Stimulated activated CD8-positive, alpha-beta memory T cell treated with anti-CD3 and anti-CD28 coated beads, Interleukin-12 subunit alpha, Interleukin-12 subunit beta, amount 100 ng/mL, for 4 hours (primary cell): ENCODE data around the gene GCSAML.
"Not testable (repeated sequence)": the region's sequence is repeated elsewhere in the genome, so short reads cannot be mapped to it uniquely, and the experiment has no call there.

Experiments used
- DNase-seq: peaks from one replicate; pipeline ENCODE4 v3.0.0-alpha.2; 2020; ENCODE audit warnings: low read depth

The GCSAML gene

DNA sequence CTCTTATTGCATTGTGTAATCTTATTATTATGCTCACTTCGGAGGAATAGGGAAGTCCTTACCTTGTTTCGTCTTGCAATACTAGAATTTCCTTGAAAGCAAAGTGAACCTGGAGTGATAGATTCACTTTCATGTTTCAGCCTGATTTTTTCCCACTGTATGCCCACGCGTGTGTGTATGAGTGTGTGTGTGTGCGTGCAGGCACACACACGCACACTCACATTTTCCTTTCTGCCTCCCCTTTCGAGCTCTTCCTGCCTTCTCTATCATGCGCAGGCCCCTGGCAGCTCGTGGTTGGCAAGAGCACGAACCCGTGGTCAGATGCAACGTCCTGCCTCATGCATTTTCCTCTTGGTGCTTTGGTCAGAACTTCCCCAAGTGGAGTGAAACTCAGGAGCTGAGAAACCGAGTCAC is at the start of gene GCSAML:
Gene GCSAML, plus strand, starts transcription at position 366 of the 414 bp plus-strand sequence. CDS start 58 bp downstream, outside the sequence.
- DNase-seq = no peak

DNA sequence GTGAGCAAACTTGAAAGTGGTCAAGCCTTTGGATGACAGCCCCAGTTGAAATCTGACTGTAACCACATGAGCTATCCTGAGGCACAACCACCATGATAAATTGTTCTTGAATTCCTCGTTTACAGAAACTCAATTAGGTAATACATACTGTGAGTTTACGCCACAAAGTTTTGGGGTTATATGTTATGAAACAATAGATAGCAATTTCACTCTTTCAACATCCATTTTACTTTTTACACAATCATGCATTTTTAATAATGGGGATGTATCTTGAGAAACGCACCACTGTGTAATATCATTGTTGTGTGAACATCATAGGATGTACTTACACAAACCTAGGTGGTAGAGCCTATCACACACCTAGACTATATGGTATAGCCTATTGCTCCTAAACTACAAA is 48.1 kb upstream of the GCSAML start:
- no peak for DNase-seq

DNA sequence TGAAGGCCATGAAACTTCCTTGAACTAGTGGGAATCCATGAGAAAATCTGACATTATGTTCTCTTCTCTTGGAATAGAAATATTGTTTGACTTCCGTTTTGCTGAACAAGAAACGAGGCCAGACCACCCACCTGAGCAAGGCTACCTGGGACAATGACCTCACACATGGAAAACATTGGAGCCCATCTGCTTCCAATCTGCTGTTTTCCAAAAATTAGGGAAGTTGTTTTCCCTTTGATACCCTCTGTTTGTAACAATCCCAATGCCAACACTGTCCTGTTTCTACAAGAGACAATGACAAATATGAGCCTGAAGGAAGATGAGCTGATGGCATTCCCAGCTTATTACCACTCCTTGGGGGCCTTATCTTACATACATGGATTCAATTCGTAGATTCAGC is 42.1 kb upstream of the GCSAML start:
- DNase-seq = no peak

DNA sequence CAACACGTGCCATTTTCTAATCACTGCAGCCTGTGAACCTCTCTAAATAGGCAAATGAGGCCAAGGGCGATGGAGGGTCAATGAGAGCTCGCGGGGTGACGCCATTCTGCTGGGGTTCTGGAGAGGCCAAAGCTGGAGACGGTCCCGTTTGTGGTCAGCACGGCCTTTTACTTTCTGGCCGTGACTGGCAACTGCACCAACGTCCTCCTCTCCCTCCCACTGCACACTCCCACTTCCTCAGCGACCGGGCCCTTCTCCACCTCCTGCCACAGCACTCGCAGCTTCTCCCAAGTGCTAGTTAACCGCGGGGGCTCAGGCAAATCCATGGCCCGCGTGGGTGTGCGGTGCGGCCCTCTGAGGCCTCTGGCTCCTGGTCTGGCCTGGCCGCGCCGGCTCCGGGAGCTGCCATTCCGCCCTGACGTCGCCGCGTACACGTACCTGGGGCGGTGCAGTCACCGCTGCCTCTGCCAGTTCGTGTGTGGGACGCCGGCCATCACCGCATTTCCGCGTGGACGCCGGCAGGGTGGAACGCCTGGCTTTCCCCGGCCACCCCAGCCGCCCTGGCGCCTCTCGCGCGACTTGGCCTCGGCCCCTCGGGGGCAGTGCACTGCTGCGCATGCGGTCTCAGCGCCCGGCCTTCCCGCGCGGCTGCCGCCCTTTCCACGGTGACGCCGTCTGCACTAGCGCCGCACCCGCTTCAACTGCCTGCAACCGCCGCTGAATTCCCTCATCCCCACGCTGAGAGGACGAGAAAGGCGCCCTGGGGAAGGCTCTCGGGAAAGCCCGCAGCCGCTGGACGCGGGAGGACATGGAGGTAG is 30.9 kb upstream of the GCSAML start:
- no peak for DNase-seq

DNA sequence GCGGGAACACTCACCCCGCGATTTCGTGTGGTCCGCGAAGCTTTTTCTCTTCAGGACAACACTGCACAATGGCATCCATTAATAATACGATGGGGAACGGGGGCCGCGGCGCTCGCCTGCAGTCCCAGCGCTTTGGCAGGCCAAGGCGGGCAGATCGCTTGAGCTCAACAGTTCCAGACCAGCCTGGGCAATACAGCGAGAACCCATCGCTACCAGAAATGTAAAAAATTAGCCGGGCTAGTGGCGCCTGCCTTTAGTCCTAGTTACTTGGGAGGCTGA is 30.4 kb upstream of the GCSAML start:
- no peak for DNase-seq

DNA sequence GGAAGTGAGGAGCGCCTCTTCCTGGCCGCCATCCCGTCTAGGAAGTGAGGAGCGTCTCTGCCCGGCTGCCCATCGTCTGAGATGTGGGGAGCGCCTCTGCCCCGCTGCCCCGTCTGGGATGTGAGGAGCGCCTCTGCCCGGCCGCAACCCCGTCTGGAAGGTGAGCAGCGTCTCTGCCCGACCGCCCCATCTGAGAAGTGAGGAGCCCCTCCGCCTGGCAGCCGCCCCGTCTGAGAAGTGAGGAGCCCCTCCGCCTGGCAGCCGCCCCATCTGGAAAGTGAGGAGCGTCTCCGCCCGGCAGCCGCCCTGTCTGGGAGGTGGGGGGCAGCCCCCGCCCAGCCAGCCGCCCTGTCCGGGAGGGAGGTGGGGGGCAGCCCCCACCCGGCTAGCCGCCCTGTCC is 27.0 kb upstream of the GCSAML start:
- not testable (repeated sequence) for DNase-seq

DNA sequence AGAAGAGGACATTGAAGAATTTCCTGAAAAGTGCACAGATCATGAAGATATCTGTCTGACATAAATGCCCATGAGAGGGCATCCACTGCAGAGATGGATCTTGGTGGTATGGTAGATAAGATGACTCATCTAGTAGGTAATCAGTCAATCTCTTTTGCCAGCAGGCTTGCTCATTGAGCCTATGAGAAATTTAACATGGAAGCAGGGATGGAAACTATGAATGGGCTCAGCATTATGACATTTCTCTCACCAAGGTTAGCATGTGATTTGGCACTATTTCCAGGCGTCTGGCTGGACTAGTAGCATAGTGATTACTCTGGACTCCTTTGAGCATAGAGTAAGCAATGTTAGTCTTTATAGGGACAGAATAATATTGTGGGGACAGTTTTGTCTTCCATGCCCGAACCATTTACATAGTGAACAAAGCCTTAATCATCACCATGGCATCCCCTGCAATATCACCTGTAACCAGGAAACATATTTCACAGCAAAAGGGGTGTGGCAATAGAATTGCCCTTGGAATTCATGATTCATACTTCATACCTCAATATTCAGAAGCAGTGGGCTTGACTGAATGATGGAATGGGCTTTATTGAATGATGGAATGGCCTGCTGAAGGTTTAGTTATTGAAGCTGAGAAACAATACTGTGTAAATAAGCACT is 20.0 kb upstream of the GCSAML start:
- no peak for DNase-seq

DNA sequence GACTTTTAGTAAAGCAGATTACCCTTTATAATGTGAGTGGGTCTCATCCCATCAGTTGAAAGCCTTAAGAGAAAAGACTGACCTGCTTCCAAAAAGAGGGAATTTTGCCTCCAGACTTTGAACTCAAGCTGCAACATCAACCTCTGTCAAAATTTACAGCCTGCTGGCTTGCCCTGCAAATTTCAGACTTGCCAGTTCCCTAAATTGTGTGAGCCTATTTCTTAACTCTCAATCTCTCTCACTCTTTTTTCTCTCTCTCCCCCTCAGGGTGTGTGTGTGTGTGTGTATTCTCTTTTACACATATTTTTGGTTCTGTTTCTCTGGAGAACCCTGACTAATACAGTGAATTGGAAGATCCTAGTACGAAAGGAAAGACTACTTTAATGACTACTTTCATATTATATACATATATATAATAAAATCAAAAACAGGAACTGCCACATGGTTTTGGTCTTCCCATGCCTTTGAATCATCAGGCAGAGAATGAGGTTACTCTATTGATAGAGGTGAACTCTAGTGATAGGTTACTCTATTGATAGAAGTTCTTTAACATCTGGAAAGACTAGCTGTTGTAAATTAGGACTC is 19.1 kb upstream of the GCSAML start:
- no peak for DNase-seq

DNA sequence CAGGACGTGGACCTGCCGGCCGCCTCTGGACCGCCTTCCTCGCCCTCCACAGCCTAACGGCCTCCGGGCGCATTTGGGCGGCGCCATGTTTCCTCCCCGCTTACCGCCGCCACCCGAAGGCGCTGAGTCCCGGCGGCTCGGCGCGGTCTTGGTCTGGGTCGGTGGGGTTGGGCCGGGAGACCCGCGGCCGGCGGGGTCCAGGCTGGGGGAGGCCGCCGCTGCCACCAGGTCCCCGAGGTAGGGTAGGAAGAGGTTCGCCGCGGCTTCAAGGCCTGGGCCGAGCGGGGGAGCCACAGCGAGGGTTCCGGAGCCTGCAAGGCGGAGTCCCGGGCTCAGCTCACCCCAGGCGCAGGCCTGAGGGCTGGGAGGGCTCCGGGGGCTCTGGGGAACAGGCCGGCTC is 18.1 kb upstream of the GCSAML start:
- DNase-seq = no peak

DNA sequence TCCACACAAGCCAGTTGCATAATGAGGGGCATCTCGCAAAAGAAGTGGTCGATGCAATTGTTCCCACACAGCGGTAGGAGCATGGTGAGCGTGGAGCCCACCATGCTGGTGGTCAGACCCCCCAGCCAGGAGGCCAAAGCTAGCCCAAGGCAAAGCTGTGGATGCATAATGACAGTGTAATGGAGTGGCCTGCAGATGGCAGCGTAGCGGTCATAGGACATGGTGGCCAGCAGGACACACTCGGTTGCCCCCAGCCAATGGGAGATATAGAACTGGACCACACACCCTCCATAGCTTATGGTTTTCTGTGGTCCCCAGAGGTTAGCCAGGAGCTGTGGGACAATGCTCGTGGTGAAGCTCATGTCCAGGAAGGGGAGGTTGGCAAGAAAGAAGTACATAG is 17.0 kb upstream of the GCSAML start:
- no peak for DNase-seq

DNA sequence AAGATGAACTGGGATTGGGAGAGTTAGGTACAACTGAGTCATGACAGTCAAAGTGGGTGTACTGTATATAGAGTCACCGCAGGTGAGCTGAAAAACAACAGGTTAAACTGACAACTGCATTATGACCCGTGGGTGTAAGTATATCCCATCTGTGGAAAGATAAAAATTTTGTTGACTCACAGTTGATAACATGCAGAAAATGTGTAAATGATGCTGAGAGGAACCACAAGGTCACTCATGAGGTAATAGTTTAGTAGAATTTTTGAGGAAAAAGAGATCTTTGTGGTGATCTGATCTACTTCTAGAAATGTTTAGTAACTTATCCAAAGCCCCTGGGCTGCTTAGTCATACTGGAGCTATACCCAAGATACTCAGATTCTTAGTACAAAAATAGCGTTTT is 13.5 kb upstream of the GCSAML start:
- no peak for DNase-seq

DNA sequence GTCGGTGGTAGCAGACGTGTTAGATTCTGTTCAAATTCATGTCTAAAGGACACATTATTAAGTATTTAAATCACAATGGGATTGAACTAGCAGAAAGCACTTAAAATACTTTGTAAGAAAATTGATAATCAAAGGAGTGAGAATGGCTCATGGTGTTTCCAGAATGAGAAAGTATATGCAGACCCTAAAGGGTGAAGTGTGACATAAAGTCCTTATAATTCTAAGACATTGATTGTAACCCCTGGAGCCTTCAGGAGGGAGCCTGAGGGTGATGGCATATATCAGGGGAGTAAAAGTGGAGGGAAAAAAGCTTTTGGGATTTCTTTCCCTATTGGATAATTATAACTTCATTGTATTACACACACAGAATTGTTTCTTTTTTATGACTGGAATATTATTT is 12.6 kb upstream of the GCSAML start, which contains the start of gene OR2C3:
Gene OR2C3, minus strand, starts transcription at position 101 of the 400 bp plus-strand sequence. CDS start 3,929 bp downstream, outside the sequence.
- DNase-seq = no peak

DNA sequence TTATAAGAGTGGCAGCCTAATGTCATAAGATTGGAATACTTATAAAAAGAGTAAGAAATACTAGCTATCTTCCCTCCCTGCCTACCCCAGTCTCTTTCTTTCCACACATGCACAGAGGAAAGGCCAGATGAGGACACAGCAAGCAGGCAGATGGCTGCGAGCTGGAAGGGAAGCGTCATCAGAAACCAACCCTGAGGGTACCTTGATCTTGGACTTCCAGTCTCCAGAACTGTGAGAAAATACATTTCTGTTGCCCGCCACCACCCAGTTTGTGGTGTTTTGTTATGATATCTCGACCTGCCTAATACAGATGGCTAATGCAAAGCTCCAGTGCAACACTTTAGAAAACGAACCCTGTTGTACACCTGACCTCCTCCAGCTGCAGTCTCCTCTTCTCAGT is 10.4 kb upstream of the GCSAML start:
- DNase-seq = no peak

DNA sequence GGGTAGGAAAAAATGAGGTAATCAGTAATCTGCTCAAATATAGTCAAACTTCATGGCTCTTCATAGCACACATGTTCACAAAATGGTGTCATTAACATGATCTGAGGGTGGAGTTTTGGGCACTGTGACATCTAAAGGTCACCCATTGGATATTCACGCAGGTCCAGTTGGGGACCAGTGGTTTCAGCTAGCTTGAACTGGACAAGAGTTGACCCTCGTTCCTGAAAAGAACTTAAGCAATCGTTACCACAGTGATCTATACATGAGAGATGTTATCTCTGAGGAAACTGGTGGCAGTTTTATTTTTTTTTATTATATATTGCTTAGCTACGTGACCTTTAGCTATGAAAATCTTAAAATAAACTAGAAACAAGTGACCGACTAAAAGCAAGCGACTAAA is 9.7 kb upstream of the GCSAML start:
- DNase-seq = no peak

DNA sequence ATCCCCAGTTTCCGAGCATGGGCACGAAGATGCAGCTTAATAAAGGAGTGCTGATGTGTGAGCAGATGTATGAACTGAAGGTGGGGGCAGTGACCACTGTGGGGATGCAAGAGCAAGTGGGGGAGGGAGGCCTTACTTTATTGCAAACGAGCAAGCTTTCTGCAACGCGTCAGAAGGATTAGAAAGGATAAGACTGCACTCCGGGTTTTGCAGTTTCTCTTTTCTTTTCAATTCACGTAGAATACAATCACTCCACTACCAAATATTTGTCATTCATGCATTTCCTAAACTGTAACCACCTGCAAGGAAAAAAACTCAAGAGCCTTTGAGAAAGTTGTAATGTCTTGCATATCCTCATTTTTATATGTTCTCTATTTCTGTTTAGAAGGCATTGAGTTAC is 8.4 kb upstream of the GCSAML start:
- DNase-seq = no peak

DNA sequence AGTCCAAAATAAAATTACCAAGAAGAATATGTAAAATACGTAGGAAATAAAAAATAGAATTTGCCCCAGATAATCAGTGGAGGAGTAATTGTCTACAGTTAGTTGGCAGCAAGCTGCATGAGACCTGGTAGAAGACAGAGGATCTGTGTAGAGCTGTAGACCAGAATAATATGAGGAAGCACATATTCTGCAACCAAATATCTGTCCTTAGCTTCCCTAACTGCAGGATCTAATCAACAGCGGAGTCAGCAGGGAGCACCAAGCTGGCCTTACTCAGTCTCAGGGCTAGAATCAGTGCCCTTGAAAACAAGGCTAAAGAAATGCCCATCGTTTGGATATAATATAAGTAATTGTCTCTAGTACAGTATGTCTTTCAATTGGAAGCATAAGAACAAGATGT is 6.1 kb upstream of the GCSAML start:
- no peak for DNase-seq

DNA sequence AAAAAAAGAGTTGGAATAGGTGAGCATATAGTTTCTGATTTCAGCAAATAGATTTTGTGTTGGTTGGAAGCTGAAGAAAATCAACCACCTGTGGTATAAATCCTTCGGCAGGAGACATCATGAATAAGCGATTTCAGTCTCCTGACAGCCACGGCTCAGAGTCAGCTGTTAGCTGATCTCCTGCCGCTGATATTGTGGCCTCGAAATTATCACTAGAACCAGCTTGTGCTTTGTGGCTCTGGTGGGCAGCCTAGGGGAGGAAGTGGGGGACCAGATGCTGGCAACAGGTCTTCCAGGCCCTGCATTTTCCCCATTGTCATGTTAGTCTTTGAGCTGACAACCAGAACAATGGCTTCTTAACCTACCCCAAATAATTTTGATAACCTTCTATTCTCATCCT is 842 bp upstream of the GCSAML start:
- DNase-seq = no peak

DNA sequence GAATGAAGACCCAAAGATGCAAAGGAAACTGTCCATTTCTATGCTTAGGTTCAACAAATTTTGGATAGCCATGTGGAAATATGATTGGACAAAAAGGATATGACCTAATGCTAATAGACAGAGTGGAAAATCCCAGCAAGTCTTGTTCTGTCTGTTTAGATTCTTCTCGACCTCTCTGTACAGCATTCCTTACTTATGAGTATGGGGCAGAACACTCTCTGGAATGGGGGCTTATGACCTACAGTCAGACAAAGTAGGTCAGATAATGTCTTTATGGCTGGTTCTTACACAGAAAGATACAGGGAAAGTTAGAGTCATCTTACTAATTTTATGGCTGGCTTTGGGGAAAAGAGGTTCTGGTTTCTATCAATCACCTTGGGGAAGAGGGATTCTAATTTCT is 2.8 kb downstream of the GCSAML start:
- DNase-seq = no peak

DNA sequence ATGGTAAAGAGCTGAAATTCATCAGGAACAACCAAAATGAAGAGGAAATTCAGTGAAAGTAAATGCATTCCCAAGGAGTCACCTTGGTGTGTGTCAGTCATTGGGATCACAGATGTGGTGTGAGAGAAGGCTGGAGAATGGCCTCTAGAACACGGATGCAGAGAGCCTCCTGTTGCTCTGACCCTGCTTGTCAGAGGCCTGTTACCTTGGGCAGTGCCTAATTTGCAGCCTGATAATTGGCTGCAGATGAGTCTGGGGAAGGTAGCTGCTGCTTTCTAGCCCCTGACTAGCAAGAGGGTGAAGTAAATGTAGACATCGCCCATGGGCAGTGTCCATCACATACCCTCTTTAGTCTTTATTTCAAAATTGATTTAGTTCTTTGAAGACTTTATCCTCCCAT is 3.3 kb downstream of the GCSAML start:
- DNase-seq = no peak

DNA sequence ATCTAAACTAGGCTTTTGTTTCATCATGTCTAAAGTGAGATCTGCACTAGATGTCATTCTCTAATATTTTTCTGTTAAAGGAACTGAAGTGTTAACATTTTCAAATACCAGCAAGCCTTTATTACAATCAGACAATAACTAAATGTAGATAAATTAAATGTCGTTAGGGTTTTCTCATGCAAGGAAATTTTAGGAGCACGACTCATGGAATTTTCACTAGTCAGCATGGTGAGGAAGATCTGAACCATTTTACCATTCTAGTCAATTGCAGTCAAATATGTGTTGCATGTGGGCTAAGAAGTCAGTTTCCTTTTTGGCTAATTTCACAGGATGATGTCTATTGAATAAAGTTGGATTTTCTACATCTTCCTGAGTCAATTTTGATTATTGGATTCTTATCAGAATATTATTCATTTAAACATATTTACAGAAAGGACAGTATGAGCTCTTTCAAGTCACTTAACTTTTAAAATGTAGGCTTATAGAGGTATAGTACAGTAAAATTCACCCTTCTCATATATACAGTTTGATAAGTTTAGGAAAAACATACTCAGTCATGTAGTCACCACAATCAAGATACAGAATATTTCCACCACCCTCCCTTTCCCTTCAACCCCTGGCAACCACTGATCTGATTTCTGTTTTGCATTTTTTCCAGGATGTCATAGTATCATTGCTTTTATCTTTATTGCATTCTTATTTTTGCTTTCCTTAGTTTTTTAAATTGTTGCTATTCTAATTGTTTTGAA is 9.2 kb downstream of the GCSAML start:
- DNase-seq = no peak

DNA sequence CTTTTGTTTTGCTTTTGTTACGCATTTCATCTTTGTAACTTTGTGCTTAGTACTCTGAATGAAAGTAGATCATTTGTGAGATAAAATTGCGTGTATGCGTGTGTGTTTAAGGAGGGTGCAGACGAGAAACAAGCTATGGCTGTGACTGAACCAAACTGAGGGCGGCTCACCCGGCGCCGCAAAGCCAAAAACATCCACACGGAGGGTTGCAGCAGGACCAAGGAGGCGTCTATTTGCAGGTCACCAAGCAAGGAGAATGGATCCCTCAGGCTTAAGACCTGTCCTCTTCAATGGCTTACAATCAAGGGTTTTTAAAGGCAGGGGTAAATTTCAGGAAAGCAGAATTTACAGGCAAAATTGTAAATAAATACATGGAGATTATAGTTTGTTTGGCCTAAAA is 12.8 kb downstream of the GCSAML start:
- DNase-seq = no peak

DNA sequence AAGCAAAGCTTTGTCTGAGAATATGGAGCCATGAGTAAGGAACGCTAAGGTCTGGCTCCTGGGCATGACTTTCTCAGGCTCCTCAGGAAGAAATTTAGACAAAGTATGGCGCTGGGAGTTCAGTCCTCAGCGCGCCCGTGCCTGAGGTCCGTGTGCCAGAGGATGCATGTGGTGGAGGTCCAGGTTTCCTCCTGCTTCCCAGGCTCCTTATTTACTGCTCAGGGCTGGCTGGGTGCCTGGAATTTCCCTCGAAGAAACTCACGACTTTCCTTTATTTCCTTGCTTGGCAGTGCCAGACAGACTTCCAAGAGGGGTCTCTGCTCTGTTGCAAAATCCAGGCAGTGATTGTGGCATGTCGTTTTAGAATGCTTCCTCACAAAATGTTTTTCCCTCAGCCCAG is 13.3 kb downstream of the GCSAML start:
- DNase-seq = no peak

DNA sequence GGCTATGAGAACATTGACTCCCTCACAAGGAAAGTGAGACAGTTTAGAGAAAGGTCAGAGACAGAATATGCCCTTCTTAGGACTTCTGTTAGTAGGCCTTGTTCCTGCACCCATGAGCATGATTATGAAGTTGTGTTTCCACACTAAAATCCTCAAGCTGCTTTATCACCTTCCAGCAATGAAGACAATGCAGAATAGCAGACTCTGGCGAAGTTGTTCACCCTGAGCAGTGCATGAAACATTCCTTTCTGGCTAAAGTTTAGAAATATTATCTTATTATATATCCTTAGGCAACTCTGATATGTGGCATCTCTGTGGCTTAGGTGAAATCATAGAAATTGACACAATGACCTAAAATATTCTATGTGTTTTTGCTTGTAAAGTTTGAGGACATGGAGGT is 25.3 kb downstream of the GCSAML start:
- no peak for DNase-seq
